Subcutaneous adipose tissue (tissue), 4 donors: ENCODE data around the gene LINS1. TPM values are rescaled to one million over a fixed set of nuclear protein-coding genes. Genes with fewer than 3 reads are reported as not detected.

ENCODE experiments used
- CTCF ChIP-seq: fragments of 450-650 bp; IDR thresholded peaks from one replicate; pipeline ENCODE4 v1.5.1; 2016; ENCODE audit warnings: low read depth, mild to moderate bottlenecking, control low read depth, antibody characterized with exemption, moderate library complexity
- total RNA-seq, 4 donors: library from RNA; depleted of rRNA; stranded (reverse); fragments of >200 nt; gene quantifications; one replicate each; pipeline ENCODE4 v1.1.0, GENCODE V29; 2016

Gene LINS1
- total RNA-seq, 4 donors from 2014 or later = 18.5 to 31.0 (median 22.2) TPM

- no peak for TF ChIP-seq CTCF
Observed at GRCh38 chr15:100601617-100602063, 344 bp downstream of the LINS1 start.

GRCh38 chr15:100601163-100601562 lies 821 bp downstream of the LINS1 start:
- TF ChIP-seq CTCF = no peak

GRCh38 chr15:100598655-100599054 lies 3.3 kb downstream of the LINS1 start:
- TF ChIP-seq CTCF = no peak

- no peak for TF ChIP-seq CTCF
Observed at GRCh38 chr15:100597862-100598261, 4.1 kb downstream of the LINS1 start.

GRCh38 chr15:100596792-100597191 lies 5.2 kb downstream of the LINS1 start:
- TF ChIP-seq CTCF = no peak

- TF ChIP-seq CTCF = no peak
Observed at GRCh38 chr15:100595964-100596363, 6.0 kb downstream of the LINS1 start.

- TF ChIP-seq CTCF = no peak
Observed at GRCh38 chr15:100593431-100593830, 8.6 kb downstream of the LINS1 start.
